Body of pancreas (tissue), 4 donors: ENCODE measurements around the gene SEMA3F. TPM values are rescaled to one million over a fixed set of nuclear protein-coding genes. Genes with fewer than 3 reads are reported as not detected.
A peak's percentile ranks its signal among the peaks of the same experiment; 100 is the strongest.

Experiments used
- ATAC-seq: fragments of 150-250 bp; one replicate; pipeline ENCODE4 v1.9.1; 2016
- DNase-seq, 4 donors: peaks; one replicate each; pipeline ENCODE4 v3.0.0-alpha.2; 2019
- H3K27ac ChIP-seq, 4 donors: fragments of 200-600 bp; sonication (generic); 1 replicate in 3 of 4; 2 replicates in 1 of 4; pipeline versions ENCODE4 v1.5.1 to v1.6.1; 2016 to 2019; ENCODE audit warnings: mild to moderate bottlenecking in 1 of 4, mixed read lengths in 1 of 4, moderate library complexity in 1 of 4
- H3K27me3 ChIP-seq, 2 donors: fragments of 200-600 bp; sonication (generic); one replicate each; pipeline ENCODE4 v1.6.0; 2016; ENCODE audit warnings: mild to moderate bottlenecking in 1 of 2
- H3K36me3 ChIP-seq, 2 donors: fragments of 200-600 bp; sonication (generic); replicated peaks in 1 of 2; 2 replicates each; pipeline ENCODE4 v1.5.1; 2016; ENCODE audit warnings: low read depth in 2 of 2; ENCODE audit not compliant: insufficient read depth in 1 of 2
- H3K4me1 ChIP-seq: fragments of 200-600 bp; sonication (generic); one replicate; pipeline ENCODE4 v1.6.0; 2016
- H3K4me3 ChIP-seq, 2 donors: fragments of 200-600 bp; sonication (generic); 1 replicate in 1 of 2; 2 replicates in 1 of 2; pipeline ENCODE4 v1.5.1; 2016 to 2019
- H3K9me3 ChIP-seq, 3 donors: fragments of 200-600 bp; sonication (generic); 1 replicate in 2 of 3; 2 replicates in 1 of 3; pipeline ENCODE4 v1.5.1; 2016
- CTCF ChIP-seq, 7 experiments: fragments of 450-650 bp in 4 of 7; fragments of 200-600 bp in 3 of 7; sonication (generic) in 3 of 7; IDR thresholded peaks; one replicate each; pipeline ENCODE4 v1.5.1; 2016 to 2019; ENCODE audit warnings: antibody characterized with exemption in 7 of 7
- POLR2A ChIP-seq, 3 donors: fragments of 450-650 bp; IDR thresholded peaks; one replicate each; pipeline ENCODE4 v1.6.1; 2016; ENCODE audit warnings: antibody characterized with exemption in 3 of 3, mild to moderate bottlenecking in 2 of 3
- WGBS, 2 donors: methylation state at CpG; one replicate each; pipeline ENCODE4 v1.1.5; 2017; 5-methylcytosine and 5-hydroxymethylcytosine counted together
- intact Hi-C: fragments of 100-400 bp; cut with DNase I; formaldehyde crosslinking; loops from one replicate; pipeline ENCODE4 v1.15.1; 2023
- total RNA-seq, 2 donors: library from RNA; depleted of rRNA; stranded (reverse); fragments of >200 nt; gene quantifications; one replicate each; pipeline ENCODE4 v1.1.0, GENCODE V29; 2016

Gene SEMA3F
- total RNA-seq, 2 donors from 2014 or later, result 5.2 to 25.4 TPM

GRCh38 chr3:50193746-50194127 lies 38.6 kb downstream of the SEMA3F start:
- Histone ChIP-seq H3K9me3 (no peaks in the 10 kb centered on the region), H3K27ac (no peak overlapping the region), H3K36me3 (no peaks in the 10 kb centered on the region), H3K4me1 (peaks cover 34% of the 10 kb centered on the region), H3K27me3 (peaks cover 0 to 16% of the 10 kb centered on the region in 2 donors), H3K4me3 (no peak overlapping the region)
- TF ChIP-seq POLR2A (IDR thresholded peaks at IDR 0.05), result no peak
- TF ChIP-seq CTCF (IDR thresholded peaks at IDR 0.05), result no peak
- no peak for ATAC-seq
- 27% methylated on average over 32 of the region's 34 CpGs; no CpG with 5 or more reads in 1 of the 2 donors for WGBS, 2 donors
- intact Hi-C loops, result loop anchor here (2.0 to 10.0 kb wide), 2 partner anchors 31 to 81 kb away; partner anchors contain the start of gene LSMEM2
- DNase-seq, result no peak

GRCh38 chr3:50194128-50194902 lies 39.2 kb downstream of the SEMA3F start:
- peak; percentile 78 to 83 (median 80) for DNase-seq
- Histone ChIP-seq H3K27ac (no peak overlapping the region), H3K4me3 (no peak overlapping the region), H3K9me3 (no peaks in the 10 kb centered on the region), H3K36me3 (no peaks in the 10 kb centered on the region), H3K4me1 (peaks cover 34% of the 10 kb centered on the region), H3K27me3 (peaks cover 0 to 16% of the 10 kb centered on the region in 2 donors)
- WGBS, 2 donors, result 8 to 25% methylated on average over 15 to 67 of the region's 70 CpGs
- ATAC-seq, result peak; percentile 80
- TF ChIP-seq CTCF (IDR thresholded peaks at IDR 0.05) (peak; percentile 70 to 96 (median 92)), POLR2A (IDR thresholded peaks at IDR 0.05) (no peak)
- intact Hi-C loops, result loop anchor here (2.0 to 10.0 kb wide), 2 partner anchors 30 to 80 kb away; partner anchors contain the start of gene LSMEM2

GRCh38 chr3:50194903-50195500 lies 39.9 kb downstream of the SEMA3F start:
- TF ChIP-seq CTCF (IDR thresholded peaks at IDR 0.05) (no peak), POLR2A (IDR thresholded peaks at IDR 0.05) (no peak)
- H3K27ac ChIP-seq, result peak overlapping the region in 1 of 4 donors; percentile 6
- ATAC-seq (no peak), DNase-seq (peak; percentile 31 to 53 (median 45))
- peaks cover 0 to 16% of the 10 kb centered on the region in 2 donors for H3K27me3 ChIP-seq
- intact Hi-C loops, result loop anchor here (2.0 to 10.0 kb wide), 2 partner anchors 30 to 80 kb away; partner anchors contain the start of gene LSMEM2
- WGBS, 2 donors, result 64 to 69% methylated on average over 10 to 14 of the region's 14 CpGs
- peaks cover 34% of the 10 kb centered on the region for H3K4me1 ChIP-seq
- no peaks in the 10 kb centered on the region for H3K9me3 ChIP-seq
- H3K36me3 ChIP-seq, result no peaks in the 10 kb centered on the region
- H3K4me3 ChIP-seq, result no peak overlapping the region

- Histone ChIP-seq H3K4me1 (peaks cover 34% of the 10 kb centered on the region), H3K27me3 (peaks cover 0 to 16% of the 10 kb centered on the region in 2 donors), H3K36me3 (no peaks in the 10 kb centered on the region), H3K27ac (peak overlapping the region in 1 of 4 donors; percentile 6), H3K9me3 (no peaks in the 10 kb centered on the region), H3K4me3 (no peak overlapping the region)
- peak; percentile 22 for ATAC-seq
- peak in 1 of 4 donors; percentile 58 for DNase-seq
- TF ChIP-seq POLR2A (IDR thresholded peaks at IDR 0.05) (no peak), CTCF (IDR thresholded peaks at IDR 0.05) (no peak)
- intact Hi-C loops, result loop anchor here (2.0 to 10.0 kb wide), 2 partner anchors 29 to 79 kb away; partner anchors contain the start of gene LSMEM2
- 38% methylated on average over 3 of the region's 4 CpGs; no CpG with 5 or more reads in 1 of the 2 donors for WGBS, 2 donors
Measured at GRCh38 chr3:50195501-50196252, 40.6 kb downstream of the SEMA3F start.
